Measurements from ENCODE around the gene SV2B.

Gene SV2B

GRCh38 chr15:91192690-91193377 is 92.8 kb downstream of the SV2B start:
- no peak for DNase-seq (ENCODE audit: low read depth)

DNA sequence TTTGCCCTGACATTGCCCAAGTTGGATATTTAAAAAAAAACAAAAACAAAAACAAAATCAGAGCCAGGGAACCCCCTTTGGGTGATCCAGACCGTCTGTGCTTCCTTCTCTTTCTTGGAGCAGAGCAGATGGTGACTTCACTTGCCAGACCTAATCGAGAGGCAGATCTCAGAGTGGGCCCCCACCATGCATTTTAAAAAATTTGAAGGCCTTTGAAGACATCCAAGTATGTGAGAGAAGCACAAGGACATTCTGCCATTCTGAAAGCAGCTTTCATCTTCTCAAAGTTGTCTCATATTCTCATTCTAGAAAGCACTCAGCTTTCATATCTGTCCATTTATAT is 93.3 kb downstream of the SV2B start:
- DNase-seq (ENCODE audit: low read depth) = no peak

- DNase-seq (ENCODE audit: low read depth) = no peak
Measured at GRCh38 chr15:91196127-91196526, 96.1 kb downstream of the SV2B start.

DNA sequence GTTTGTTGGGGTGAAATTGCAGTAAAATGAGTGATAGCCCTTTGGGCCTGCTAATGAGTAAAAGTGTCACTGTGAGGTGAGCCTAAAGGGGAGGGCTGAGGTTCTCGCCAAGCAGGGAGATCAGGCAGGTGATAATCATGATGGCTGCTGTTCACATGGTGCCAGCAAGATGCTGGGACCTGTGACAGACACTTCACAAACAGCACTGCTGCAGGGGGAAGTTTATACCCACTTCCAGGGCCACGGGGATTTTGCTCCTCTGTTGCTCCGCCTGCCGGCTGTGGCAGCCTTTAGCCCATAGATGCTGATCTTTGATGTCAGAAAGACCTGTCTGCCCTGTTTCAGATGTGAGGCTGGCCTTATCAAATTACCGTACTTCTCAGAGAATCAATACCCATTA is 96.7 kb downstream of the SV2B start:
- DNase-seq (ENCODE audit: low read depth) = no peak

GRCh38 chr15:91199511-91199910 is 99.5 kb downstream of the SV2B start:
- no peak for DNase-seq (ENCODE audit: low read depth)

GRCh38 chr15:91200101-91200754 is 100.2 kb downstream of the SV2B start:
- DNase-seq (ENCODE audit: low read depth) = no peak

DNA sequence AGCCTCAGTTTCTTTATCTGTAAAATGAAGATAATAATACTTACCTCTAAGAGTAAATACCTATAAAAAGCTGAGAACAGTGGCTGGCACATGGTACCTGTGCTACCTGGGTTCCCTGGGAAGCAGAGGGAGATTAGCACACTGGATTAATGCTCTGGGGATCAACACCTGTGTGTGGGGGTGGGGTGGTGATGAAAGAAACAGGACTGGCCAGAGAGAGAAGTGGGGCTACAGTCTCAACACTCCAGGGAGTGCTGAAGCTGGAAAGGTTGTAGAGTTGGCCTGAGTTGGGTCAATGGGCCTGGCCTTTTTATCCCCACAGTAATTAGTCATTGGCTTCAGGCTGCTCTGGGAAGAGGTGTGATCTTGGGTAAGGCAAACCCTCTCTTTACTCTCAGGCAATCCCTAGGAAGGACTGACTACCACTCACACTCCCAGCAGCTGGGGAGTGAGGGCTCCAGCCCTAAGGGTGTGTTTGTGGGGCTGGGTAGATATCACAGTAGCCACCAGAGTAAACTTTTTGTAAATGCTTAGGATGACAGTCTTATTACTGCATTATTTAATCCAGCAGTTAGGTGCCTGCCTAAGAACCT is 102.5 kb downstream of the SV2B start:
- DNase-seq (ENCODE audit: low read depth) = no peak

DNA sequence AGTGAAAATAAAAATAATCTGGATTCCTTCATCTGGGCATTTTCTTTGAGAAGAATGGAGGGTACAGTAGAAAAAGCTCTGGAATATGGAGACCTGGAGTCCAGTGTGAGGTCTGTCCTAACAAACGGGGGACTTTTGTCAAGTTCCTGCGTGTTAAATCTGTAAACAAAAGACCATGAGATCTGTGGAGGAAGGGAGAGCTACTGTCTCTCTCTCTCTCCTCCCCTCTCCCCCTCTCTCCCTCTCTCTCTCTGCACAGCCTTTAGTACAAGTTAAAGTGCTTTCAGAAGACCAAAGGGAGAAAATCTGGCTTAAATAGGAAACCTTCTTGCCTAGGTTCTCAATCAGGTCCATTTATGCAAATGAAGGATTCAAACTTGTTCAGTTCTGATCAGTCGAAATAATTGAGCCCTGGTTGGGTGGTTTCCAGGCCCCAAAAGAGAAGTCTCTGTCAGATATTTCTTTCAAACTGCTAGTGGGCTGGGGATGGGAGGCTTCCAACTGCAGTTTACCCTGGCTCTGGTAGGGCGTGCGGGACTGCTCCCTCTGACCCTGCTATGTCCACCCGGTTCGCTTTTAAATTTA is 103.7 kb downstream of the SV2B start:
- no peak for DNase-seq (ENCODE audit: low read depth)

DNA sequence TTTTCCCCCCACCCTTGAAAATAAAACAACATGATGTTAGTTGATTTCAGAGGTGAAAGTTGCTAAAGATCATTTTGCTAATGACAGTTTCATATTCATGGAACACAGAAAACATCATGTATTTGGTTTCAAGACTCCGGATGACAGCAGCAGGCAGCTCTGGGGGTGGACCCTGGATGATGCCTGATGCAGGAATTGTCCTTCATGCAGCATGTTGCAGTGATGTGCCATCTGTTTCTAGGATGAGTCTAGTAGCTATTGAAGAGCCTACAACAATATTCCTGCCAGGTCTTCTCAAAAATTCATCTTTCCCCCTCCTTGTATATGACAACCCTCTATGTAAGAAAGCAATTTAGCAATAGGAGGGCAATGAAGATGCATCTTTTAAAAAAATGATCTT is 108.3 kb downstream of the SV2B start:
- DNase-seq (ENCODE audit: low read depth) = no peak

GRCh38 chr15:91209318-91209717 is 109.3 kb downstream of the SV2B start:
- DNase-seq (ENCODE audit: low read depth) = no peak

DNA sequence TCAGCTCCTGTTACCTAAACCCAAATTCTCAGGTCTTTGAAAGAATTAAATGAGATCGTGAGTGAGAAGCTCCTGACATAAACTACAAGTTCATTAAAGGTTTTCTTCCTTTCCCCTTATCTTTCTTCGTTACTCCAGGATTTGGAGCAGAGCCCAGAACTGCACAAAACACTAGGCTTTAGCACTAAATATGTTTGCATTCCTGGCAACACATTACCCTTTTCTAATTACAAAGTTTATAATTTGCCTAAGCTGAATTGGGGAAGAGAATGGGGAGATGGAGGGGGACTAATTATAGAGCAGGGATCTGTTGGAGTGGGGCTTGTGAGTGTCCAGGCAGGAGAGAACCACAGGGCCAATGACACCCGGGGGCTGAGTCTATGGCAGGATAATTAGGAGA is 109.7 kb downstream of the SV2B start:
- no peak for DNase-seq (ENCODE audit: low read depth)

- no peak for DNase-seq (ENCODE audit: low read depth)
Measured at GRCh38 chr15:91214675-91215590, 114.9 kb downstream of the SV2B start.

- DNase-seq (ENCODE audit: low read depth) = no peak
Measured at GRCh38 chr15:91216000-91216399, 115.9 kb downstream of the SV2B start.

GRCh38 chr15:91219206-91219605 is 119.1 kb downstream of the SV2B start:
- no peak for DNase-seq (ENCODE audit: low read depth)

DNA sequence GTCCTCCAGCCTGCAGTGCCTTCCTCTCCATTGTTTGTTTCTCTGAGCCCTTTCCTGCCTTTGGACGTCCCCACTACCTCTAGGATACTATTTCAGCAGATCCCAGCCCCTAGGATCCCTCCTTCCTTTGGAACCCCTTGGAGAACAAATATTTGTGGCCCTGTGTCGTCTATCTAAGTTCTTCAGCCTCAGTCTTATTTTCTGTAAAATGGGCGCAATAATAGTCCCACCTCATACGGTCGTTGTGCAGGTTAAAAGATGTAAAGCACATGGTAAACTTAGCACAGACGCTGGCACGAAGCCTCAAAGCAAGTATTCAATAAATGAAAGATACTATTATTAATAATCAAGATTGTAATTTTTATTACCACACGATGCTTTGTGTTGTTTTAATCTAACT is 122.0 kb downstream of the SV2B start:
- no peak for DNase-seq (ENCODE audit: low read depth)

DNA sequence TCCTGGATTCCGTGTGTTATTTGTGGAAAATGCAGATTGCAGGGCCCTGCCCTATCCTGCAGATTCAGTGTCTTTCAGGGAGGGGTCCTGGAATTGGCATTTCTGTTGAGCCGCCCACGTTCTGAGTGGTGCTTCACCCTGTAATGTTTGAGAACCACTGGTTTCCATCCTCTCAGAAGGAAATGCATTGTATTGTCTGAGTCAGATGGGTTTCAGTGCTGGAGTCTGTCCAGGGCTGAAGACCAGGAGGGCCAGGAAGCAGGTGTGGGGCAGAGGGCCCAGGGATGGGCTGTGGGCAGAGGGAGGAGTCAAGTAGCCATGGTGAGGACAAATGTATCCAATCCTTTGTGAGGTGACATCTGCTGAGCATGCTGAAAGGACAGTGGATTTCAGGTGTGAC is 123.8 kb downstream of the SV2B start:
- no peak for DNase-seq (ENCODE audit: low read depth)

GRCh38 chr15:91224755-91225380 is 124.8 kb downstream of the SV2B start:
- DNase-seq (ENCODE audit: low read depth) = peak; percentile 29

DNA sequence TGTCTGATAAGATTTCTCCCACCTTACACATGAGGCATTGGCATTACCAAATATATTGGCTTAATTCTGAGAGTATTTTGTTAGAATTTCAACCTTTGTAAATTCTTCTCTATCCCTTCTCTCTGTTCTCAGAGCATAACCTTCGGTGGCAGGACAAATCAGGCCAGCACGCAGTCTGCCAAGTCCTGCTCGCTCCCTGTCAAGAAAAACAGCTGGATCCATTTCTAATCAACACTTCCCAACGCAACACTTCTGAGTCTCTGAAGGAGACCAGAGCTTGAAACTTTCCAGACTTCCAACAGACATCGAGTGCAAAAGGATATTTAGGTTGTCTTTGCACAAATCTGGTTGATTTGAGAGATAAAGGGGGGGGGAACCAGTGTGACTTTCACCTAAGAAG is 125.7 kb downstream of the SV2B start:
- no peak for DNase-seq (ENCODE audit: low read depth)

DNA sequence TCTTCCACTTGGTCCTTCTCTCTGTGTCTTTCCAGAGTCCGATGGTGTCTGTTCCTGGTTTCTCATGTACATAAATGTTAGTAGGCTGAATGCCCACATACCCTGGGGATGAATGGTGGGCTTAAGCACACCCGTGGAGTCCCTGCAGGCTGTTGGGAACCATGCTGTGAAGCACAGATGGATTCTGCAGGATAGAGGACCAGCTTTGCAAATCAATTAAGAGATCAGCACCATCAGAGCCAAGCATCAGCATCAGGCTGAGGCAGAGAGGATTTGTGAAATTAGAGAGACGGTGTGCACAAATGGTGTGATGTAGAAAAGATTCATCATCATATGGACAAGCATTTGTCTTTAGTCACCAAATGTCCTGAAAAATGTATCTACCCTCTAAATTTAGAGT is 127.1 kb downstream of the SV2B start:
- no peak for DNase-seq (ENCODE audit: low read depth)

DNA sequence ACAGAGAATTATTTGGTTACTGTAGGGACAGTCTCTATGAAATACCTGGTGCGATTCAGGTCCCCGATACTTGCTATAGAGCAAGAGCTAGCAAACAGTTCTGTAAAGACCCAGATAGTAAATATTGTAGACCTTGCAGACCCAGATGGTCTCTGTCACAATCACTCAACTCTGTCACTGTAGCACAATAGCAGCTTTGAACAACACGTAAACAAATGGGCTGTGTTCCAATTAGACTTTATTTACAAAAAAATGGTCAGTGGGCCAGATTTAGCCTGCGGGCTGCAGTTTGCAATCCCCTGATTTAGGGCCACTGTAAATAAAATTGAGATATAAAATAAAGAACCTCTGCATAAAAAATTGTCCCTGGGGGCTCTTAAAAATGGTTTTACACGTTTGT is 127.7 kb downstream of the SV2B start:
- no peak for DNase-seq (ENCODE audit: low read depth)

GRCh38 chr15:91228383-91228782 is 128.3 kb downstream of the SV2B start:
- no peak for DNase-seq (ENCODE audit: low read depth)

- DNase-seq (ENCODE audit: low read depth) = no peak
Measured at GRCh38 chr15:91228890-91229289, 128.8 kb downstream of the SV2B start.

Data from iris pigment epithelial cell (primary cell).